ENCODE results near the gene TEAD3.
A peak's percentile ranks its signal among the peaks of the same experiment; 100 is the strongest.

DNA sequence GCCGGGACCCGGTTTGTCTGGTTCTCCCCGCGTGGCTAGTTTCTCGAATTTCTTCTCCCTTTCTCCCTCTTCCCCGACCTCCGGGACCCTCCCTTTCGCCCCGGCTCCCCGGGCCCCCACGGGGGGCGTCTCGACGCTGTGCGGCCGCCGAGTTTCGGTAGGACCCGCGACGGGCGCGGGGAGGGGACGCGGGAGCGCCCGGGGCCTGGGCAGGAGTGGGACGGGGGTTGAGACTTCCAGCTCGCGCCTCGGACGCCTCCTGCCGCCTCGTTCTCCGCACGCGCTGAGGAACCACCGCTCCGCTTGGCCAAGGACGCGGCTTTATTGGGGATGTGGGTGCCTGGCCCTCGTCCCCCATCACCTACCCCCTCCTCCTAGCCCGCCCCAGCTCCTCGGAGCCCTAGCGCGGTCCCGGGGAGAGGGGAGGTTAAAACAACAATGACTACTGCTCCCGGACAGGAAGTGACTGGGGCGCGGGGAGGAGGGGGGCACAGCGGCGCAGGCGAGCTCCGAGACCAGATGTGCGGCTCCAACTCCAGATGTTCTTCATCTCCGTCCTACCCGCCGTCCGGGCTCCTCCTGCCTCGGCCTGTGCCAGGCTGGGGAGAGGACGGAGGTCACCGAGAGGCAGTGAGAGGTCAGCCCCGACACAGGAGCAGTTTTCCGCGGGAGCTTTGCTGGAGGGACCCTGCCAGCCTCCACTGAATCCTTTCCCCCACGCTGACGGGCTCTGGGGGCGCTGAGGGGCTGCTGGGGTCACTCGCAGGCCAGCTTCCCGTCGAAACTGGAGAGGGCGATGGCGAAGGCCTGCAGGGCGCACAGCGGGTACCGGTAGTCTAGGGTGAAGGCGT is 917 bp upstream of the TEAD3 start:
- TF ChIP-seq, protein P1, sequence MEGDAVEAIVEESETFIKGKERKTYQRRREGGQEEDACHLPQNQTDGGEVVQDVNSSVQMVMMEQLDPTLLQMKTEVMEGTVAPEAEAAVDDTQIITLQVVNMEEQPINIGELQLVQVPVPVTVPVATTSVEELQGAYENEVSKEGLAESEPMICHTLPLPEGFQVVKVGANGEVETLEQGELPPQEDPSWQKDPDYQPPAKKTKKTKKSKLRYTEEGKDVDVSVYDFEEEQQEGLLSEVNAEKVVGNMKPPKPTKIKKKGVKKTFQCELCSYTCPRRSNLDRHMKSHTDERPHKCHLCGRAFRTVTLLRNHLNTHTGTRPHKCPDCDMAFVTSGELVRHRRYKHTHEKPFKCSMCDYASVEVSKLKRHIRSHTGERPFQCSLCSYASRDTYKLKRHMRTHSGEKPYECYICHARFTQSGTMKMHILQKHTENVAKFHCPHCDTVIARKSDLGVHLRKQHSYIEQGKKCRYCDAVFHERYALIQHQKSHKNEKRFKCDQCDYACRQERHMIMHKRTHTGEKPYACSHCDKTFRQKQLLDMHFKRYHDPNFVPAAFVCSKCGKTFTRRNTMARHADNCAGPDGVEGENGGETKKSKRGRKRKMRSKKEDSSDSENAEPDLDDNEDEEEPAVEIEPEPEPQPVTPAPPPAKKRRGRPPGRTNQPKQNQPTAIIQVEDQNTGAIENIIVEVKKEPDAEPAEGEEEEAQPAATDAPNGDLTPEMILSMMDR (conservative IDR thresholded peaks at IDR 0.05; ENCODE audit: low read depth in 2 of 2), result no peak
- TF ChIP-seq REST (IDR thresholded peaks at IDR 0.05; ENCODE audit: unreplicated experiment), result no peak
- TF ChIP-seq POLR2AphosphoS5 (IDR thresholded peaks at IDR 0.05; ENCODE audit: low read depth), result peak; percentile 47; the same call in 1 of the 2 replicates
- peak; percentile 8; the same call in 1 of the 2 replicates for TF ChIP-seq CREB1 (CRISPR knock-in tag; IDR thresholded peaks at IDR 0.05; ENCODE audit: low read depth)
- TF ChIP-seq JUNB (IDR thresholded peaks at IDR 0.05; ENCODE audit: unreplicated experiment), result no peak
- TF ChIP-seq EZH2 (IDR thresholded peaks at IDR 0.05; ENCODE audit: low read depth, unreplicated experiment), result no peak
- TF ChIP-seq, protein P2, sequence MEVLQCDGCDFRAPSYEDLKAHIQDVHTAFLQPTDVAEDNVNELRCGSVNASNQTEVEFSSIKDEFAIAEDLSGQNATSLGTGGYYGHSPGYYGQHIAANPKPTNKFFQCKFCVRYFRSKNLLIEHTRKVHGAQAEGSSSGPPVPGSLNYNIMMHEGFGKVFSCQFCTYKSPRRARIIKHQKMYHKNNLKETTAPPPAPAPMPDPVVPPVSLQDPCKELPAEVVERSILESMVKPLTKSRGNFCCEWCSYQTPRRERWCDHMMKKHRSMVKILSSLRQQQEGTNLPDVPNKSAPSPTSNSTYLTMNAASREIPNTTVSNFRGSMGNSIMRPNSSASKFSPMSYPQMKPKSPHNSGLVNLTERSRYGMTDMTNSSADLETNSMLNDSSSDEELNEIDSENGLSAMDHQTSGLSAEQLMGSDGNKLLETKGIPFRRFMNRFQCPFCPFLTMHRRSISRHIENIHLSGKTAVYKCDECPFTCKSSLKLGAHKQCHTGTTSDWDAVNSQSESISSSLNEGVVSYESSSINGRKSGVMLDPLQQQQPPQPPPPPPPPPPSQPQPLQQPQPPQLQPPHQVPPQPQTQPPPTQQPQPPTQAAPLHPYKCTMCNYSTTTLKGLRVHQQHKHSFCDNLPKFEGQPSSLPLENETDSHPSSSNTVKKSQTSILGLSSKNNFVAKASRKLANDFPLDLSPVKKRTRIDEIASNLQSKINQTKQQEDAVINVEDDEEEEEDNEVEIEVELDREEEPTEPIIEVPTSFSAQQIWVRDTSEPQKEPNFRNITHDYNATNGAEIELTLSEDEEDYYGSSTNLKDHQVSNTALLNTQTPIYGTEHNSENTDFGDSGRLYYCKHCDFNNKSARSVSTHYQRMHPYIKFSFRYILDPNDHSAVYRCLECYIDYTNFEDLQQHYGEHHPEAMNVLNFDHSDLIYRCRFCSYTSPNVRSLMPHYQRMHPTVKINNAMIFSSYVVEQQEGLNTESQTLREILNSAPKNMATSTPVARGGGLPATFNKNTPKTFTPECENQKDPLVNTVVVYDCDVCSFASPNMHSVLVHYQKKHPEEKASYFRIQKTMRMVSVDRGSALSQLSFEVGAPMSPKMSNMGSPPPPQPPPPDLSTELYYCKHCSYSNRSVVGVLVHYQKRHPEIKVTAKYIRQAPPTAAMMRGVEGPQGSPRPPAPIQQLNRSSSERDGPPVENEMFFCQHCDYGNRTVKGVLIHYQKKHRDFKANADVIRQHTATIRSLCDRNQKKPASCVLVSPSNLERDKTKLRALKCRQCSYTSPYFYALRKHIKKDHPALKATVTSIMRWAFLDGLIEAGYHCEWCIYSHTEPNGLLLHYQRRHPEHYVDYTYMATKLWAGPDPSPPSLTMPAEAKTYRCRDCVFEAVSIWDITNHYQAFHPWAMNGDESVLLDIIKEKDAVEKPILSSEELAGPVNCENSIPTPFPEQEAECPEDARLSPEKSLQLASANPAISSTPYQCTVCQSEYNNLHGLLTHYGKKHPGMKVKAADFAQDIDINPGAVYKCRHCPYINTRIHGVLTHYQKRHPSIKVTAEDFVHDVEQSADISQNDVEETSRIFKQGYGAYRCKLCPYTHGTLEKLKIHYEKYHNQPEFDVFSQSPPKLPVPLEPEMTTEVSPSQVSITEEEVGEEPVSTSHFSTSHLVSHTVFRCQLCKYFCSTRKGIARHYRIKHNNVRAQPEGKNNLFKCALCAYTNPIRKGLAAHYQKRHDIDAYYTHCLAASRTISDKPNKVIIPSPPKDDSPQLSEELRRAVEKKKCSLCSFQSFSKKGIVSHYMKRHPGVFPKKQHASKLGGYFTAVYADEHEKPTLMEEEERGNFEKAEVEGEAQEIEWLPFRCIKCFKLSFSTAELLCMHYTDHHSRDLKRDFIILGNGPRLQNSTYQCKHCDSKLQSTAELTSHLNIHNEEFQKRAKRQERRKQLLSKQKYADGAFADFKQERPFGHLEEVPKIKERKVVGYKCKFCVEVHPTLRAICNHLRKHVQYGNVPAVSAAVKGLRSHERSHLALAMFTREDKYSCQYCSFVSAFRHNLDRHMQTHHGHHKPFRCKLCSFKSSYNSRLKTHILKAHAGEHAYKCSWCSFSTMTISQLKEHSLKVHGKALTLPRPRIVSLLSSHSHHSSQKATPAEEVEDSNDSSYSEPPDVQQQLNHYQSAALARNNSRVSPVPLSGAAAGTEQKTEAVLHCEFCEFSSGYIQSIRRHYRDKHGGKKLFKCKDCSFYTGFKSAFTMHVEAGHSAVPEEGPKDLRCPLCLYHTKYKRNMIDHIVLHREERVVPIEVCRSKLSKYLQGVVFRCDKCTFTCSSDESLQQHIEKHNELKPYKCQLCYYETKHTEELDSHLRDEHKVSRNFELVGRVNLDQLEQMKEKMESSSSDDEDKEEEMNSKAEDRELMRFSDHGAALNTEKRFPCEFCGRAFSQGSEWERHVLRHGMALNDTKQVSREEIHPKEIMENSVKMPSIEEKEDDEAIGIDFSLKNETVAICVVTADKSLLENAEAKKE (CRISPR knock-in tag; IDR thresholded peaks at IDR 0.05), result no peak
- no peak for TF ChIP-seq EZH2phosphoT487 (IDR thresholded peaks at IDR 0.05; ENCODE audit: unreplicated experiment)

Measured in GM23338 (cell line).